ENCODE measurements around the gene CYBC1. TPM values are rescaled to one million over a fixed set of nuclear protein-coding genes. Genes with fewer than 3 reads are reported as not detected.

The CYBC1 gene
- total and polyA plus RNA-seq, 3 experiments from 2014 or later, result 175 to 189 (median 184) TPM

GRCh38 chr17:82440991-82441627, 9.4 kb downstream of the CYBC1 start:
- Mint-ChIP-seq H3K36me3 (peaks cover 0 to 41% (median 0%) of the 10 kb centered on the region in 3 donors), H3K9me3 (no peaks in the 10 kb centered on the region), H3K4me1 (peaks cover 0 to 15% (median 1%) of the 10 kb centered on the region in 3 donors), H3K4me3 (no peak overlapping the region), H3K27ac (peak overlapping the region in 2 of 8 donors; percentile 64 to 84), H3K27me3 (no peaks in the 10 kb centered on the region)
- Histone ChIP-seq H3K27ac (ENCODE audit: low read depth, low read length) (no peak overlapping the region), H3K4me3 (ENCODE audit: low read length) (no peak overlapping the region), H3K36me3 (ENCODE audit: insufficient read depth, low read length) (peaks cover 13% of the 10 kb centered on the region), H3K4me1 (ENCODE audit: insufficient read depth, low read length) (no peaks in the 10 kb centered on the region), H3K27me3 (ENCODE audit: insufficient read depth, low read length, poor library complexity, severe bottlenecking) (no peaks in the 10 kb centered on the region), H3K9me3 (ENCODE audit: low read length) (no peaks in the 10 kb centered on the region)
- CTCF ChIA-PET, result no interaction called here
- POLR2A ChIA-PET, result interaction anchor here (0.7 kb wide), 1 partner anchor 8 kb away, joined by 3 read pairs; no protein-coding TSS in a partner anchor
- DNase-seq, result no peak

DNA sequence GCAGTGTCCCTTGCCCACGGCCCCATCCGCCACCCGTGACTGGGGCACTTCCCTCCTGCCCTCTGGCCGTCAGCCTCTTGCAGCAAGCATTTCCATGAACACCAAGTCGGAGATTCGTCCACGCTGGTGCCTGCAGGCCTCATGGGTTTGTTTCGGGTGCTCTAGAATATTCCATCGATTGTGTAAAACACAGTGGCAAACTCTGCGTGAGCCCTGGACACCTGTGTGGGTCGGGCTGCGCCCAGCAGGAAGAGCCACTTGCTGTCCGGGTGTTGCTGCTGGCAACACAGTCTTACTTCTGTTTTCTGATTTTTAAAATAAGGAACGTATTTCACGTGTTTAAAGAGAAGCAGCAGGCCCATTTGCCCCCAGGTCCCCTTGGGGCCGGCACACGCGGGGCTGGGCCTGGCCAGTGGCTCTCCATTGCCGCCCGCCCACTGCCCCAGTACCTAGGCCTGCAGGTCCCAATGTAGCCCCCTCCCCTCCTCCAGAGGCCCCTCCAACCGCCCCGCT, 10.0 kb downstream of the CYBC1 start:
- no peak overlapping the region for H3K27ac ChIP-seq (ENCODE audit: low read depth, low read length)
- H3K36me3 ChIP-seq (ENCODE audit: insufficient read depth, low read length), result peaks cover 10% of the 10 kb centered on the region
- H3K4me3 ChIP-seq (ENCODE audit: low read length), result no peak overlapping the region
- no peaks in the 10 kb centered on the region for H3K27me3 ChIP-seq (ENCODE audit: insufficient read depth, low read length, poor library complexity, severe bottlenecking)
- H3K27ac Mint-ChIP-seq, result peak overlapping the region in 3 of 8 donors; percentile 42 to 82 (median 52)
- peaks cover 0 to 11% (median 1%) of the 10 kb centered on the region in 3 donors for H3K4me1 Mint-ChIP-seq
- POLR2A ChIA-PET, result interaction anchor here (0.7 kb wide), 1 partner anchor 9 kb away, joined by 3 read pairs; no protein-coding TSS in a partner anchor
- H3K27me3 Mint-ChIP-seq, result no peaks in the 10 kb centered on the region
- H3K9me3 ChIP-seq (ENCODE audit: low read length), result no peaks in the 10 kb centered on the region
- H3K4me1 ChIP-seq (ENCODE audit: insufficient read depth, low read length), result no peaks in the 10 kb centered on the region
- H3K4me3 Mint-ChIP-seq, result no peak overlapping the region
- CTCF ChIA-PET, result no interaction called here
- H3K9me3 Mint-ChIP-seq, result no peaks in the 10 kb centered on the region
- H3K36me3 Mint-ChIP-seq, result peaks cover 0 to 37% (median 0%) of the 10 kb centered on the region in 3 donors
- peak in 1 of 5 donors; percentile 30 for DNase-seq

DNA sequence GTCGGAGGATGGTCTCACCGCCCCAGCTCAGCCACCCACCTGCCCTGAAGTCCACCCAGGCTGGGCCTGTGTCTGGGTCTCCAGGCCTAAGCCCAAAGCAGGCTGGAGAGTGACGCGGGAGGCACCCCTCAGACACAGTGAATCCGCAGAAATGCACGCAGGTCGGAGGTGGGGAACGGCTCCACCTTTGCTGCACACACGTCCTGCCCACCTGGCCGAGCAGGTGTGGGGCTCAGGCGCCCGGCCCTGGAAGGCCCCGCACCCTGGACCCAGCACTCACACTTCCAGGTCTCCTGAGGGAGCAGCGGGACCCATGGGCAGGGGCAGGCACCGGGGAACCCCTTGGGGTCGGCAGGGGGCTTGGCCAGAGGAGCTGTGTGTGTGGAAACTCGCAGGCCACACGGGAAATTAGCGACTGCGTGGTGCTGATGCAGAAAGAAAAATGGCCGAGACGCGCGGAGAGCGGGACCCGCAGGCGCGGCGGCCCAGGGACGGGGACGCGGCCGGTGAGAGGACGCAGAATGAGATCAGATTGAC, 10.7 kb downstream of the CYBC1 start:
- H3K27me3 ChIP-seq (ENCODE audit: insufficient read depth, low read length, poor library complexity, severe bottlenecking), result no peaks in the 10 kb centered on the region
- POLR2A ChIA-PET, result no interaction called here
- CTCF ChIA-PET, result no interaction called here
- Mint-ChIP-seq H3K36me3 (peaks cover 0 to 40% (median 0%) of the 10 kb centered on the region in 3 donors), H3K4me1 (peaks cover 0 to 15% (median 1%) of the 10 kb centered on the region in 3 donors), H3K9me3 (no peaks in the 10 kb centered on the region), H3K27ac (no peak overlapping the region), H3K27me3 (no peaks in the 10 kb centered on the region), H3K4me3 (no peak overlapping the region)
- DNase-seq, result peak in 1 of 5 donors; percentile 41
- no peak overlapping the region for H3K4me3 ChIP-seq (ENCODE audit: low read length)
- no peak overlapping the region for H3K27ac ChIP-seq (ENCODE audit: low read depth, low read length)
- H3K9me3 ChIP-seq (ENCODE audit: low read length), result no peaks in the 10 kb centered on the region
- peaks cover 10% of the 10 kb centered on the region for H3K36me3 ChIP-seq (ENCODE audit: insufficient read depth, low read length)
- no peaks in the 10 kb centered on the region for H3K4me1 ChIP-seq (ENCODE audit: insufficient read depth, low read length)

DNA sequence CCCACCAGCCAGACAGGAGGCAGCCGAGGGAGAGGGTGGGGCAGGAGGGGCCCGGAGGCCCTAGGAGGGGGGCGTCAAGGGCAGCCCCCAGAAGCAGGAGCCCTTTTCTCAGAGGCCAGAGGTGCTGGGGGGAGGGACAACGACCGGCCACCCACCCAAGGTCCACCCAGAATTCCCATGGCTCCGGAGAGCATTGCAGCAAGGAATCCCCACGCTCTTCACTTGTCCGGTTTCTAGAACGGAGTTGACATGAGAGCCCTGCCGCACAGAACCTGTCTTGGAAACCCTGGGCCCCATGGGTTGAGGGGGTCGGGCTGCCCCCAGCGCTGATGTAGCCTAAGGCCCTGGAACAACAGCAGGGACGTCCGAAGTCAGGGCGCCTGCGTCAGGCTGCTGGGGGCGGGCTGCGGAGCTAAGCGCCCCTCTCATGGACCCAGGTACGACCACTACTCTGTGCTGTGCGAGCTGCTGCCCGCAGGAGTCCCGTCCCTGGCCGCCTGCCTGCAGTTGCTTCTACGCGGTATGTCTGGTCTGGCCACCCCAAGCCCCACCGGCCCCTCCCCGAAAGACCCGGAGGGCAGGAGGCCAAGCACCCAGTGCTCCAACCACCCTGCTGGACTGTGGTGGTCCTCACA, 11.2 kb downstream of the CYBC1 start:
- Histone ChIP-seq H3K9me3 (ENCODE audit: low read length) (no peaks in the 10 kb centered on the region), H3K27ac (ENCODE audit: low read depth, low read length) (no peak overlapping the region), H3K36me3 (ENCODE audit: insufficient read depth, low read length) (peaks cover 10% of the 10 kb centered on the region), H3K4me1 (ENCODE audit: insufficient read depth, low read length) (peaks cover 4% of the 10 kb centered on the region), H3K27me3 (ENCODE audit: insufficient read depth, low read length, poor library complexity, severe bottlenecking) (no peaks in the 10 kb centered on the region), H3K4me3 (ENCODE audit: low read length) (no peak overlapping the region)
- Mint-ChIP-seq H3K27ac (no peak overlapping the region), H3K27me3 (no peaks in the 10 kb centered on the region), H3K4me1 (peaks cover 3 to 17% (median 4%) of the 10 kb centered on the region in 3 donors), H3K9me3 (no peaks in the 10 kb centered on the region), H3K36me3 (peaks cover 0 to 35% (median 0%) of the 10 kb centered on the region in 3 donors), H3K4me3 (no peak overlapping the region)
- peak in 1 of 5 donors; percentile 43 for DNase-seq
- POLR2A ChIA-PET, result no interaction called here
- CTCF ChIA-PET, result no interaction called here

- Mint-ChIP-seq H3K9me3 (no peaks in the 10 kb centered on the region), H3K4me1 (peaks cover 4 to 23% (median 9%) of the 10 kb centered on the region in 3 donors), H3K27me3 (no peaks in the 10 kb centered on the region), H3K4me3 (no peak overlapping the region), H3K36me3 (peaks cover 0 to 31% (median 0%) of the 10 kb centered on the region in 3 donors), H3K27ac (peak overlapping the region in 1 of 8 donors; percentile 71)
- H3K36me3 ChIP-seq (ENCODE audit: insufficient read depth, low read length), result peaks cover 10% of the 10 kb centered on the region
- H3K9me3 ChIP-seq (ENCODE audit: low read length), result no peaks in the 10 kb centered on the region
- no peak overlapping the region for H3K27ac ChIP-seq (ENCODE audit: low read depth, low read length)
- ChIA-PET POLR2A (no interaction called here), CTCF (interaction anchor here (0.7 kb wide), 1 partner anchor 16 kb away, joined by 5 read pairs; no protein-coding TSS in a partner anchor)
- H3K4me3 ChIP-seq (ENCODE audit: low read length), result no peak overlapping the region
- H3K4me1 ChIP-seq (ENCODE audit: insufficient read depth, low read length), result peaks cover 9% of the 10 kb centered on the region
- no peaks in the 10 kb centered on the region for H3K27me3 ChIP-seq (ENCODE audit: insufficient read depth, low read length, poor library complexity, severe bottlenecking)
- DNase-seq, result peak in 1 of 5 donors; percentile 39
These were observed 12.0 kb downstream of the CYBC1 start for GRCh38 chr17:82438401-82439193.

DNA sequence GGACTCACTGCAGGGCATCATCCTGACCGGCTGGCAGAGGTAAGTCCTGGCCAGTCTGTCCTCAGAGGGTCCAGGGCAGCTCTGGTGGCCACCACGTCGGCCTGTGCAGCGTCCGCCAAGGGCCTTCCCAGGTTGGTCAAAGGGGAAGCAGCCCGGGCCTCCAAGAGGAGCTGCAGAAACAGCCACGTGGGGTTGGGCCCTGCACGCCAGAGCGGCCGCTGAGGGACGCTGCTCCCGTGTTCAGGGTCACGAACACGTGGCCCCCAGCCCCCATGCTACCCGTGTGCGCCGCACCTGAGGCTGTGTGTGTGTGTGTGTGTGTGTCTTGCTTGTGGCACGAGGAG, 13.3 kb downstream of the CYBC1 start:
- Histone ChIP-seq H3K4me3 (ENCODE audit: low read length) (no peak overlapping the region), H3K4me1 (ENCODE audit: insufficient read depth, low read length) (peaks cover 9% of the 10 kb centered on the region), H3K27ac (ENCODE audit: low read depth, low read length) (no peak overlapping the region), H3K27me3 (ENCODE audit: insufficient read depth, low read length, poor library complexity, severe bottlenecking) (no peaks in the 10 kb centered on the region), H3K36me3 (ENCODE audit: insufficient read depth, low read length) (peaks cover 6% of the 10 kb centered on the region), H3K9me3 (ENCODE audit: low read length) (no peaks in the 10 kb centered on the region)
- Mint-ChIP-seq H3K27me3 (no peaks in the 10 kb centered on the region), H3K4me3 (no peak overlapping the region), H3K9me3 (no peaks in the 10 kb centered on the region), H3K27ac (no peak overlapping the region), H3K36me3 (peaks cover 0 to 22% (median 0%) of the 10 kb centered on the region in 3 donors), H3K4me1 (peaks cover 4 to 16% (median 9%) of the 10 kb centered on the region in 3 donors)
- CTCF ChIA-PET, result no interaction called here
- POLR2A ChIA-PET, result no interaction called here
- DNase-seq, result no peak

GRCh38 chr17:82436601-82437324, 13.8 kb downstream of the CYBC1 start:
- Histone ChIP-seq H3K27me3 (ENCODE audit: insufficient read depth, low read length, poor library complexity, severe bottlenecking) (no peaks in the 10 kb centered on the region), H3K4me1 (ENCODE audit: insufficient read depth, low read length) (peaks cover 9% of the 10 kb centered on the region), H3K9me3 (ENCODE audit: low read length) (no peaks in the 10 kb centered on the region), H3K27ac (ENCODE audit: low read depth, low read length) (no peak overlapping the region), H3K36me3 (ENCODE audit: insufficient read depth, low read length) (peaks cover 6% of the 10 kb centered on the region), H3K4me3 (ENCODE audit: low read length) (no peak overlapping the region)
- no peak for DNase-seq
- ChIA-PET POLR2A (no interaction called here), CTCF (no interaction called here)
- Mint-ChIP-seq H3K27ac (no peak overlapping the region), H3K4me1 (peaks cover 4 to 16% (median 9%) of the 10 kb centered on the region in 3 donors), H3K9me3 (no peaks in the 10 kb centered on the region), H3K36me3 (peaks cover 0 to 21% (median 0%) of the 10 kb centered on the region in 3 donors), H3K4me3 (no peak overlapping the region), H3K27me3 (peaks cover 0 to 2% of the 10 kb centered on the region in 2 donors)

All from CD8-positive, alpha-beta memory T cell (primary cell).